Activated CD4-positive, CD25-positive, alpha-beta regulatory T cell (primary cell): Measurements from ENCODE around the gene HOXB9.
A peak's percentile ranks its signal among the peaks of the same experiment; 100 is the strongest.

Source experiments
- DNase-seq, 4 experiments: peaks; one replicate each; lab custom pipeline; 2025; lab: John Stamatoyannopoulos, UW

Gene HOXB9

DNA sequence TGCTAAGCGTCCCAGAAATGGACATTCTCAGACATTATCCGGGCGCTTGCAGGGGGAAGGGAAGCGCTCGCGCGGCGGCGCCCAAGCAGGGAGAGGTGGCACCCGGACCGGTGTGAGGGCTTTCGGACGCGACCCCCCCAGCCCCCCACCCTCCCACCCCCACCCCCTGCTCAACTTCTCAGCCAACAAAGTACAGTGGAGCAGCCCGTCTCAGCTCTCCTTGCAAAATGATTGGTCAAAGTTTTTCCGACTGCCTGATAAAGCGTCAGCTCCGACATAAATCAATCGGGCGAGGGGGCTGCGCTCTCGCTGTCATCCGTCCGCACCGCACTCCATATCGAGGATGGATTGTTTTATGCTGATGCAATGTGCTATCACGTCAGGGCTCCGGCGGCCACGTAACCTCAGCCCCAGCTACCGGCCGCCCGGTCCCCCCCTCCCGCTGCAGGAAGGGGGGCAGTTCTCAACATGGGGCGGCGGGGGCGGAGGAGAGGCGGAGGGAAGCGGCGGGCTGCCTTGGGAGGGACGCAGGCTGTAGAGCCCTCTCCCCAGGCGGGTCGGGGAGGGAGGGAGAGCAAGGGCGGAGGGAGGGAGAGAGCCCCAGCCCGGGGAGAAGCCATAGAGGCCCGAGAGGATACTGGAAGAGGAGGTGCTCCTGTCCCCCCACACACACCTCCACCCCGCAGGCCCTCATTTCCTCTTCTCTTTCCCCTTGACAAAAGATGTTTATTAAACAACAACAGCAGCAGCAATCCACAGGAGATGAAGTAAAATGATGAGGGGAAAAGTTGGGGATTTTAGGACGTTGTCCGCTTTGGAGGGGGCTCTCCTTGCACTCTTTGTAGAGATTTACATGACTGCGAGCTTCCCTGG is at the start of gene HOXB9:
TSS of gene HOXB9 (minus strand) at position 114 of the 873 bp plus-strand sequence. CDS start at position 25, 89 bp downstream.
- DNase-seq: peak in 1 of 4 experiments; percentile 19

DNA sequence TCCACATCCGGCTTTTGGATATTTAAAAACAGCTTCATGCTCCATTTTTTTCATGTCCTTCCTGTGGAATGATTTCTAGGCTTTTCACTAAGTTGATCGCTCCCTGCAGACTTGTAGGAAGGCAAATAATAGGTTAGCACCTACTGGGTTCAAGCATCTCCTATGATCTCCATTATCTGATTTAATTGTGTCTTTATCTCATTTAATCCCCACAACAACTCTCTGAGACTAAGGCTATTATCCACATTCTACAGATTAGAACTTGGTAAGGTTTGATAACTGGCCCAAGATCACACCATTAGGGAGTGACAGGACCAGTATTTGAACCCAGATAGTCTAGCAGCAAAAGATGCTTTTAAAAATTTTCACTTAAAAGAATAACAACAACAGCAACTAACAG is 46.2 kb upstream of the HOXB9 start:
- DNase-seq: no peak

DNA sequence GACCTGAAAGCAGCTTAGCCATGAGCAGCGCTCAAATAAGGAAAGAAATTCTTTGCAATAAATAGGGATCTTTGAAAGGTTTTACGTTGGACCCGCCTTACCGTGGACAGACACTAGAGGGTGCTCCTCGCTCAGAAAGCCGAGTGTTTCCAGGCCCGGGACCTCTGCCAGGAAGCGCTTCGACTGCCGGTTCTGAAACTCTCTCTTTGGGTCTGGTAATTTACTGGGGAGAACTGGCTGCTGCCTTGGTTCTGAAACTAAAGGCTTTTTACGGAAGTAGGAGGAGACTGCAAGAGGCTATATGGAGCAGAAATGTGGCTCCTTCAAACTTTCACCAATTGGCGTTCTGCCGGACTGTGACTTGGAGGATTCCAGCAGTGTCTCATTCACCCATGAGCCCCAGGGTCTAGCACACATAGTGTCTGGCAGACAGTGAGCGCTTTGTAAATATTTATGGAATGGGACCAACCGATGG is 45.6 kb upstream of the HOXB9 start:
- peak; percentile 4 to 50 (median 38) for DNase-seq

DNA sequence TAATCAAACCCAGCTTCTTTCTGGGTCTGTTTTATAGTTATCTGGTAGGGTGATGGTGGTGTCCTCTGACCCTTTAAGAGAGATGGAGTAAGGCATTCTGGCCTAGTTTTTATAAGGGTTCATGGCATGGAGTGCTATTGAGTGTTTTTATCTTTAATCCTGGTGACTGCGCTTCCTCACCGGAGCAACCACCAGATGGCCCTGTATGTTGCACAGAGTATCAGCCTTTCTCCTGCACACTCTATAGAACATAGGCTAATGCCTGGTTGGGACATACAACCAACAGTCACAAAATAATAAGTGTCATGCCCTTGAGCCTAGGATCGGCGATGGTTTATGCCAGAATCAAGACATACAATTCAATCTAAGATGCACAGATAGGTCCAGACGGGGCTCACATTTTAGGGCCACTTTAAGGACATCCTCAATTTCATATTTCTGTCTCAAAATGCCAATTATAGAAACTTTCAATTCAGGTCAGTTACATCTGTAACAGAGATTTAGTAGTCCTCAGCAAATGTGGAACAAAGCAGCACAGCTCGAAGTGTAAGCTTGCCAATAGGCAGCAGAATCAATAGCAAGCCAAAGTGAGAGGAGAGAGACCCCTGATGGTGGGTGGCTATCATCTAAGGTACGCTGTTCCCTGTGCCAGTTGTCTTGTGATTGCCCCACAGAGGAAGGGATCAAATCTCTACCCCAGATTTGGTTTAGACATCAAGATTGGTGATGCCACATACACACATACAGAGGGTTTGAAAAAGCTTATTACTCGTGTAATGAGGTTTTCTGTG is 37.2 kb upstream of the HOXB9 start:
- no peak for DNase-seq

DNA sequence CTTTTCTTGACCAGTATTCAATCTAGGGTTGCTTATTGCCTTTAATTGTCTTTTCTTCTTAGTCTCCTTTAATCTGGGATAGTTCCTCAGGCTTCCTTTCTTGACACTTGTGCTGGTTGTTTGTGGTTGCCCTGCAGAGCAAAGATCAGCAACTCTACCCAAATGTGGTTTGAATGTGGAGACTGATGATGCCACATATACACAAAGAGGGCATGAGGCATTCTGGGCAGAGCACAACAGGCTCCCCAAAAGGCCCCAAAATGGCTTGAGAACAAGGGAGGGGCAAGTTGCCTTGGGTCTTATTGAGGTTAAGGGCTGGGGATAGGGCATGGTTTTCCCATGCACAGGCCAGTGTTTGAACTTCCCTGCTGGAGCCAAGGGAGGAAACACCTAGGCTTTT is 29.8 kb upstream of the HOXB9 start:
- DNase-seq: no peak

DNA sequence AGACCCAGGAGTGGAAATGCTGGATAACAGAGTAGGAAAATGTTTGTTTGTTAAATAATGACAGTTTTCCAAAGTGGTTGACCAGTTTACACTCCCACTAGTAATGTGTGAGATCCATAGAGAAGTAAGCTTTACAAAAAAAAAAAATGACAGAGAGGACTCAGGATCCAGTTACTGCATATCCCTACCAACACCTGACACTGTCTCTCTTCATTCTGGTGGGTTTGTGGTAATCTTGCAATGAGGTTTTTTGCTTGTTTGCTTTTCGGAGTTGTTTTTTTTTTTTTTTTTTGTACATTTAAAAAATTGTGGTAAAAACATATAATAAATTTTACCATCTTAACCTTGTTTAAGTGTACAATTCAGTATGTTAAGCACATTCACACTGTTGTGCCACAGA is 23.6 kb upstream of the HOXB9 start:
- DNase-seq: no peak

DNA sequence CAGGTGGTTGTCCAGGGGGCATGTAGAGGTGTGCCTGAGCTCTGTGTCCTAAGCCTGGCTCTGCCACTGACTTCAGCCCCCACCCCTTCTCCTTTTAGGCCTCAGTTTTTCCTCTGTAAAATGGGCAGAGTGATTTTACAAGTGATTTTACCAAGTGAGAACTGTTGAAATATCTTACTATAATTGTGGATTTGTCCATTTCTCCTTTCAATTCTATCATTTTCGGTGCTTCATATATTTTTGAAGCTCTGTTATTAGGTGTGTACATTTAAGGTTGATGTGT is 21.7 kb upstream of the HOXB9 start:
- DNase-seq: no peak

DNA sequence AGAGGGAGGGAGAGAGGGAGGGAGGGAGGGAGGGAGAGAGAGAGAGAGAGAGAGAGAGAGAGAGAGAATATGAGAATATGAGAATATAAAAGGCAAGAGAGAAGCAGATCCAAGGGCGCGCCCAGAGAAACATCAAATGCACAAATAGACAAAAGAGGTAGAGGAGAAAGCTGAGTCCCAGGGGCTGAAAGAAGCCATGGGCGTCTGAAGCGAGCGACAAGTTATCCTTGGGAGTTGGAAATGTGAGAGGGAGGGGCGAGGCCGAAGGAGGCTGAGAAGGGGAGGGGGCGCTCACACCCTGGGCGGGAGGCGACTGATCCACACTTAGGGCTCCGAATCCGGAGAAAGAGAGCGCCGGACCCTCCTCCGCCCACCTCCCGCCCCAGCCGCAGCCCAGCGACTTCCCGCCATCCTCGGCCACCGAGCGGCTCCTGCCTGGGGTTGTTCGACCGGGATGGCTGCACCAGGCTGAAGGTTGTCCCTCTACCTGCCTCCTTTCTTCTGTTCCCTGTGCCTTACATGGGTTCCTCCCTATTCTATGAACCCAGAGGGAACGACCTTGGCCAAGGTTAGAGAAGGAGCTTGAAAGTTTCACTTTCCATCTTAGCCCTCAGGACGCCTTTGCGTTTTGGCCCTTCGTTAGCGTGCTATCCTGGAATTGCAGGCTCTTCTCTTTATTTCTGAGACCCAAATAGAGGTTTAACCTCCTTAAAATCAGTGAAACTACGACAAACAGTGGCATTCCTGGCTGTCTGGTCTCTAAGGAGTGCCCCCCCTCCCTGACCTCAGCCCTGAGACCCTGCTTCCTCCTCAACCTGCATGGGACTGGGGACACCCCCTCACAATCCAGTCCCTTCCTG is 21.2 kb upstream of the HOXB9 start:
- no peak for DNase-seq

DNA sequence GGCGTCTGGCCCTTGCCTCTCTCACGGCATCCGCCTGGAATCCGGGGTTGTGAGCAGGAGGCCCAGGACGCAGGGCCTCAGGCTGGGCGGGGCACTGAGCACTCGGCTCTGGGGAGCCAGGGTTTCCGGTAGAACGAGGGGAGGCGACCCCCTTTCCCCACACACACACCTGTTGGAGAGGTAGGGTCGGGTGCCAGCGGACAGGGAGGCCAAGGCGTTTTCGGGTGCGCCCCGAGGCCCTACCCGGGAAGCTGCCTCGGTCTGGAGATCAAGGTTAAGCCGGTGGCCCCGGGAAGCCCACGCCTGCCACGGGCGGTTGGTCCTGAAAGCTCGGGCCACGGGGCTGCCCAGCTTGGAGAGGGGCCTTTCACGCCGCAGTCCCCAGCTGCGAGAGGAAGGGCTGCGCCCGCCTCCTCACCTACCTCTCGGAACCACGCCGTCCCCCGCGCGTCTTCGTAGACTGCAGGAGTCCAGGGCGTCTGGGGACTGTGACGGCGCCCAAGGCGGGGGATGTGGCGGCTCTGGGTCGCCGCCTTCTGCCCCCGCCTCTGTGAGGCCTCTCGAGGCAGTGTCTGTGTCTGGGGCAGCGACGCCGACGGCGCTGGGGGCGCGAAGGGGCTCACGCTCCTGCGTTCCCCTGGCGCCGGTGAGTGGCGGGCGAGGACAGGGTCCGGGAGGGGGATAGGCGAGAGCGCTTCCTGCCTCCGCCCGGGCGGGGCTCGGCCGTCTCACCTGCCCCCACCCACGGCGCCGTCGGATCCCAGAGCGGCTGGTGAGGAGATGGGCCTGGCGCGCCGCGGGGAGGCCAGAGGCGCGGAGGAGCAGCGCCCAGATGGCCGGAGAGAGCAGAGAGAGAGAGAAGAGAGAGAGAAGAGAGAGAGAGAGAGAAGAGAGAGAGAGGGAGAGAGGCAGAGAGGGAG is 20.3 kb upstream of the HOXB9 start:
- DNase-seq: no peak

DNA sequence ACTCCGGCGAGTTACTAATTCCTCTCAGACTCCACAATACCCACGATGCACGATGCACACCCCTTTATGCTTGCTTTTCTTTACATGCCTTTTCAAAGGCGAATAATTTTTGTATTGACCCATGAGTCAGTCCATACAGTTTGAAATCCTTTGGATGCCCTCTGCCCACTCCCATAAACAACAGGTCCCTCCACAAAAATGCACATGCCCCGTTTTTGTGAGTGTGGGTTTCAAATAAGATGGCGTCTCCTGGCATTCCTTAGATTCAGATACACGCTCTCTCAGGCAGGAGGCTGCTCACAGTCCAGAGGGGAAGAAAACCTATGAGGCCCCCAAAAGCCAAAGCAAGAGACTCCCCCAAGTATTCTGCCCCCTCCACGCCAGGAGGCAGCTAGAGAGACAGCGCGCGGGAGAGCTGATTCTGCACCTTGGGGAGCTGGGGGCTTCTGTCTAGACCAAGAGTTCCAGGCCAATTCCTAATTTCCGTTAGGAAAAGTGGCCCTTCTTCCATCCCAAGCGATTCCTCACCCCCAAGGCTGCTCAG is 19.6 kb upstream of the HOXB9 start:
- DNase-seq: no peak

DNA sequence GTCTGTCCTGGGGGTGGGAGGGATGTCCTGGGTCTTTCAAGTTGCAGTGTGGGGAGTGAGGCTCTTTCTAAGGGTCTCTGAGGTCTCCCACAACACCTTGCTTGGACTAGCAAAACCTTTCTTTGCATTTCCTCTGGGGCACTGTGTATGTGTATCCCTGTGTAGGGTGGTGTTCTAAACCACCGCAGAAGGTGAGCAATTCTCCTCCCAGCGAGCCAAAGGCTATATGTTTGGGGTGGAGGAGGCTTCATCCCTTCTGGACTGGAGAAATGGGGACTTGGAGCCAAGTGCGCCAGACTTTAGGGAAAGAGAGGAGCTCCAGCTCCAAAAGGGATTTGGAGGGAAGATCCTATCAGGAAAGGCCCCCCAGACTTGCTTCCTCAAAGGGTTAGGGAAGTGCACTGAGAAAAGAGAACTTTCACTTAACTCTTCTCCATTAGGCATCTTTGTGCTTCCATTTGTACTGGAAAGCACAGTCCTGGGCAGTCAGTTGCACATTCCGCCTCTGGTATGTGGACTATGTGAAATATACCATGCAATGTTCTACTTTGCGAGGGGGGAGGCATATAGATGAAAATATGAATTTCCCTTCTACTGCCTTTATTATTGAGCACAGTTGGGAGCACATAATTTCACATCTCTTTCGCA is 18.9 kb upstream of the HOXB9 start:
- DNase-seq: no peak

DNA sequence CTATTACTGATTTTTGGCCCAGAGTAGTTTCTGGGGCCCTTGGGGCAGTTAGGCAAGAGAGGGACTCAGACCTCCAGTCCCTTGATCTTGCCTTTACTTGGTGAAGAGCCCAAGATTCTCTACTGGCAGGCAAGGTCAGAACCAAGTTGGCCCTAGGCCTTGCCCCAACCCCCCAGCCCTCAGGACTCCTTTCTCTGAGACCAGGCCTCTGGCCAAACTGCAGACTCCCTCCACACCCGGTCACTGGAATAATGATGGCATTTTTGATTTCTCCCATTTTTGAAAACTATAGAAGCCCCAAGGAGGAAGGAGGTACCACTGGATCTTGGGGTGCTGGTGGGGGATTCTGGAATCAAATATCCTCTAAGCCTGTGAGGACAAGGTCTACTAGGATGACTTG is 18.0 kb upstream of the HOXB9 start:
- DNase-seq: no peak

DNA sequence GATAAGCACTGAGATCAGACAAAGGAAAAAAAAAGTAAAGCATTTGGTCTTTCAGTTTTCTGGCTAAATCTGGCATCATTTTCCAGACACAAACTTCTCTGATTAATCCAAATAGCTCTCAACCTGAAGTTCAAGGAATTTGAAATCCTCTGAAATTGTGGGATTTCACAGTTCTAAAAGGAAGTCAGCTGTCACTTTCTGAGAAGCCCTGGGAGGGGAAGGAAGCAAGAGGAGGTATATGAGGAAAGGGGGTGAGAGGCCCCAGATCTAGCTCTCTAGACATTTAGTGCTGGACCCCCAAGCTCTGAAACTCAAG is 17.5 kb upstream of the HOXB9 start:
- DNase-seq: no peak

DNA sequence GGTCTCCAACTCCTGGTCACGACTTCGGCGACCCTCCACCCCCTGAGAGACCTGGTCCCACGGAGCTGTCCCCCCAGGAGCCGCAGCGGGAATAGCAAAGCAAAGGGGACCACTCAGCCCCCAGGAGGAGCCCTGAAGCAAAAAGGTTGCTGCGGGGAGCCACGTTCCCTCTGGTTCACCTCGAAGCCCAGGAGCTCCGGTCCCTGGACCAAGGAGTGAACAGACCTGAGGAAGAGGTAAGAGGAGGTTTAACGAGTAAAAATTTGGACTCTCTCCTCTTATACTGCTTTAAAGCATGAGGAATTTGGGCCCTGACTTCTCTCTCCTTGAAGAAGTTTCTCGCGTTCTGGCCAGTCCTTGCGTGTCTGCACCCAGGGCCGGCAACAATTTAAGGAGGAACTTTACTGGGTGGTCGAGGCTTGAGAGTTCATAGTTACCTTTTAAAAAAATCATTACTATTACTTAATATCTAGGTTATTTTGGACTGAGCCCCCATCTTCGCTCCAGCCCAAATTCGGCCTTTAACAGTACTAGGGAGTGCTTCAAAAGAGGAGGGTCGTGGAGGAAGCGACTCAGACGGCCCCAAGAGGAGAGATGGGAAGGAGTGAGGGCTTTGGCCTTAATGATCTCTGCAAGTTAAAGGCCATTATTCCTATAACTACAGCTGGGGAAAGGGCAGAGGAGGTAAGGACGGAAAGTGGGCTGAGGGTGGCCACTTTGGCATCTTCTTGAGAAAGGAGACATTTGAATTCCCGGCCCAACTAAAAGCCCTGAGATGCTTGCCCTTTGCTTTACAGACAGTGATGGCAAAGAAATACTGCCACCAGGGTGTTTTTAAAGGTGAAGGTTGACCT is 16.9 kb upstream of the HOXB9 start:
- no peak for DNase-seq

DNA sequence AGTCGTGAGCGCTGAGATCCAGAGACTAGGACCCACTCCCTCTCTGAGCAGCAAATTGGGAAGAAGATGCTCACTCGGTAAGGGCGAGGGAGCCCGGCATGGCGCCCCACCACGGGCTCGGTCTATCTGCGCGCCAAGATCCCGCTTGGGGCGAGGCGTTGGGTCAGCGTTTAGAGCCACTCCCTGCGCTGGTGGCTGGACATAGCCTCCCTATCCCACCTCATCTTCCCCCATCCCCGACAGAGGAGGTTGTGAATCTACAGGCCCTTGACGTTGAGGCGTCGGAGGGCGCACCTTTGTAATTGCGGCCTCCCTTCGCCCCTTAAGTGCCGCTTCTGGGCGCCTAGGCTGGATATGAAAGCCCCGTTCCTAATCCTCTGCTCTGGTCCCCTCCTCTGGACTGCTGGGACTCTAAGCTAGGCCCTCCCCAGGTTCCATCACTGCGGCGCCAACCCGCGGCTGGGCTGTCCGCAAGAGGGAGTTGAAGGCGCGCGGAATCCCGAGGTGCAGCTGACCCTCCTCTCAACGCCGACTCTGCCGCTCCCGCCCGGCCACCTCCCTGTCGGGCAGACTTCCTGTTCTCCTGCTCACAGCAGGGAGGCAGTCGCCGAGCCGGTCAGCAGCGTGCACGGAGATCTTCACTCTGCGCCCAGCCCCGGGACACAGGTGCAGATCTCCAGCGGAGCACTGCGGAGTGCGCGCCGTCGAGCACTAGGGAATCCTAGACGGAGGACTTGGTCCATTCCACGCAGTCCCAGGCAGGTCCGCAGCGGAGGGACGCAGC is 16.1 kb upstream of the HOXB9 start:
- DNase-seq: no peak

DNA sequence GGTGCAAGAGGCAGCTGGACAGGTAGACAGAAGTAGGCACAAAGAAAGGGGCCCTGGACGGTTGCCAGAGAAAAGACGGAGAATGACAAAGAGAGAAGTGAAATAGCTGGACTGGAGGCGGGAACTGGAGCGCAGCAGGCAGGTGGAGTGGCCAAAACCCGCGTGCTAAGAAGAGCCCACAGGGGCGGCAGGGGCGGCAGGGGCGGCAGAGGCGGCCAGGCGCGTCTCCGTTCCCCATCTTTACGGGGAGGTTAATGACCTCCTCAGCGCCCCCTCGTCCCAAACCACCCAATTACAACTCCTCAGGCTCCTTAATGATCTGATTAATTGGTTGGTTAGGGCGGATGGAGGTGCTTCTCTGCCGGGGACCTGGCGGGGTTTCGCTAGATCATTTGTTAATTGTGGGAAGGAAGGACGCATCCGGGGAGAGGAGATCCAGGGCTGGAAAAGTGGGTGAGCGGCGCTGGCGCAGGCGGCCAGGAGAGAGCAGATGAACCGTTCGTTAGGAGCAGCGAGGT is 15.4 kb upstream of the HOXB9 start:
- DNase-seq: no peak

DNA sequence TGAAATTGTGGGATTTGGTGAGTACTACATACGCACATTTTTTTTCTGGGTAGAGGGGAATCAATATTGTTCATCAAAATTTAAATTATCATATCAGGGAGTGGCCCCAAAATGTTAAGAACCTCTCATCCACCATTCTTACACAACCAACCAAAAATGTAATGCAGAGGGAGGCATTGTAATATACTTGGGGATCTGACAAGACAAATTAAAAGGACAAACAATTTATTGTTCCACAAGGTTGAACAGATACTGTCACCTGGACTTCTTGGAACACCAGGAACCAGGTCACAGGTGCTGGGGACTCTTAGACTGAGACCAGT is 14.7 kb upstream of the HOXB9 start:
- DNase-seq: no peak

DNA sequence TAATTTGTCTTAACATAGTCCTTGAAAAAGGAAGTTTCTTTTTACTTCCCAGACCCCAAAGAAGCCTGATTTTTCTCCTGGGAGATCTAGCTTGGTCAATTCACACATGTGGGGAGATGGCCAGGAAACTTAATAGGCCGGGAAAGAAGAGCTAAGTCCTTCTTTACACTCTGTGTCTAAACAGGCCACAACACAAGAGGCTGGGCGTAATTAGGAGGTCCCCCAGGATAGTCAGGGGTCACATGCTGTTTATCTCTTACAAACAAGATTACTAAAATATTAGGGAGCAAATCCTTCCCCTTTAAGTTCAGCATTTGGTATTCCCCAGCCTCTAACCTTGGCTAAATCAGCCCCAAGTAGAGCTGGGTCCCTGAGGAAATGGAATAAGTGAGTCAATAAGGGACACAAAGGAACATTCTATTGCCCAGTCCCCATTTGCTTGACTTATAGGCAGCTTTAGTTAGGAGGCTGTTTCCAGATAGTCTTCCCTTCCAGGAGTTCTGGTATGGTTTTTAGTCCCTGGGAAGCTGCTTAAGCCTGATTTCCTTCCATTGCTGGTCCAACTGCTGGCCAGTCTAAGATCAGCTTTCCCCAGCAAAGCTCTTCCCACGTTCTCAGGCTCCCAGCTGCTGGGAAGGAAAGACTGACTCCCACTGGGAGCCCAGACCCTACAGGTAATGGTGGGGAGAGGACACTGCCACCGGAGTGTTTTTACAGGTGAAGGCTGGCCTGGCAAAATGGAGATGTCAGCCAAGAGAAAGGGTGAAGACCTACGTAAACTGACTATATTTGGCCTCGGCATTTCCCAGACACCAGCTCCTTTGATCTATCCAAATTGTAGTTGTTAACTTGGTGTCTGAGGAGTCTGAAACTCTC is 14.1 kb upstream of the HOXB9 start:
- no peak for DNase-seq
